ENCODE results near the gene TCEA3.

Gene TCEA3

DNA sequence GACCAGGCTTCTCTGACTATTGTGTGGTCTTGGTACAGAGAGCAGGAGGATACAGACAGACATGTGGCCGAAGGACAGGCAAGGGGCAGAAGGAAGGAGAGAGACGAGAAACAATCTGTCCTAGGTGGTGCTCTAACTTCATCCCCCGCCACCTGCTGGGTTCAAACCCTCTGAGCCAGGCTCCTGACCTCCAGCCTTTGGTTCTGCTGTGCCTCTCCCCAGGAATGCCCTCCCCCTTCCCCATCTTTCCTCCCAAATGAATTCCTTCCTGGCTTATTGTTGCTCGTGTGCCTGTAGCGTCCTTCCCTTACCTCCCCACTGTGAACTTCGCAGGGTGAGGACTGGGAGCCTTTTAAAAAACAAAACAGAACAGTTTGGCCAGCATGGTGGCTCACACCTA lies 5.4 kb downstream of the TCEA3 start:
- DNase-seq, result no peak

DNA sequence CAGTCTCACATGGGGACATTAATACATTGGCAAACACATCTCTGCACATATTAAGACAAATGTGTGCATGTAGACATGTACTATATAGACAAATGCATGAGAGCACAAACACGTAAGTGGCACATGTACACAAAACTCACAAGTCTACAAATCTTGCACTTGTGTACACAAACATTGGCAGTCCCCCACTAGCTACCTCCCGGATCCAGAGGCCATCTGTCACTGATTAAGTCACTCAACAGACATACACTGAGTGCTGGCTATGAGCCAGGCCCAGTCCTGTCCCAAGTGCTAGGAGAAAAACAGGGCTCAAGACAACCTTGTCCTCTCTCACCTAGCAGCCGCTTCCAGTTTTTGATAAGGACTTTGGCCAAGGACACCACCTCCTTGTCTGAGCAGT lies 7.0 kb downstream of the TCEA3 start:
- no peak for DNase-seq

DNA sequence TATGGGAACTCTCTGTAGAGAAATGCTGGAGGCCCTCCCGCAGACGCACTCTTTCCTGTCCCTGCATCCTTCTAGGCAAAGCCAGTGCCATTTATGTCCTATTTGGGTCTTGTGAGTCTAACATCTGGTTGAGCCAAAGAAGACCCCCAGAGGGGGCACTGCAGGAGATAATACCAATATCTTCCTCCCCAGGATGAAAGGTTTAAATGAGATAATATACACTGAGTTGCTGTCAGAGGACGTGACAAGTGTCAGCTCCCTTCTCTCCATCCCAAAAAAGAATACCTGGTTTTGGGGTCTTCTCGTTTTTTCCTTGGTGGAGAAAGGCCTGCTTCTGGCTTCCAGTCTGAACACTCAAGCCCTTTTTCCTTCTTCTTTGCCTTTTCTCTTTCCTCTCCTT lies 7.6 kb downstream of the TCEA3 start:
- no peak for DNase-seq

DNA sequence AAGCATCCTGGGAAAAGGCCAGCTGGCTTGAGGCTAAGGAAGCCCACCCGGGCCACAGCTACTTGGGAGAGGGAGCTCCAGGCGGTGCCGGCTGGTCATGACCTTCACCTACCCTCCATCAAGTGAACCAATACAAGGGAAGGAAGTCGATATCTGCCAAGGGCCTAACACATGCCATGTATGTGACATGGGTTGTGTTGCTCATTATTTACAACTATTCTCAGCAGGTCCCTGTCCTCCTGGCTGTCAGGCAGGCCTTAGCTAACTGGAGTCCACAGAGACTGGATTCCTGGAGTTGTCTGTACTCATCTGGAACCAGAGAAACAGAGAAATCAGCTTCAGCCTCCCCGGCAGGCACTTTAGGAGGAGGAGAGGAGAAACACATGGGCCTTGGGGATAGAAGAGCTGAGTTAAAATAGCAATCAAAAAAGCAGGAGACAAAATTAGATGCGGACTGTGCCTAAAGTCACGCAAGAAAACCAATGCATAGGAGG lies 15.7 kb downstream of the TCEA3 start:
- DNase-seq, result no peak

DNA sequence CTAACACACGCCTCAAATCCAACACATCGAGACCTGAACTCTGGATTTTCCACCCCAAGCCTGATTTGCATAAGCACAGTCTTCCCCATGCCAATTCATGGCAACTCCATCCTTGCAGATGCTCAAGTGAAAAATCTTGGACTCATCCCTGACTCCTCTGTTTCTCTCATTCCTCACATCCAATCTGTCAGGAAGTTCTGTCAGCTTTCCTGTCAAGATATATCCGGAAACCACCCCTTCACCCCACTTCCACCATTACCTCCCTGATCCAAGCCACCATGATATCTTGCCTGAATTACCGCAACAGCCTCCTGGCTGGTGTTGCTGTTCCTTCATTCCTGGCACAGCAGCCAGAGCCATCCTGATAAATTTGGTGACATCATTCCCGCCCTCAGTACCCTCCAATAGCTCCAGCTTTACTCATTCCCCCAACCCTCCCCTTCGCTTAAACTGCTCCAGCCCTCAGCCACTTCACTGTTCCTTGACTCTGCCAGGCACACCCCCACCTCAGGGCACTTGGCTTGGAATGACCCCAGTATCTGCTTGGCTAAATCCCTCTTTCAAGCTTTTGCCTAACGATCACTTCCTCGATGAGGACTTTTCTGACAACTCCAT lies 17.4 kb downstream of the TCEA3 start:
- DNase-seq, result no peak

DNA sequence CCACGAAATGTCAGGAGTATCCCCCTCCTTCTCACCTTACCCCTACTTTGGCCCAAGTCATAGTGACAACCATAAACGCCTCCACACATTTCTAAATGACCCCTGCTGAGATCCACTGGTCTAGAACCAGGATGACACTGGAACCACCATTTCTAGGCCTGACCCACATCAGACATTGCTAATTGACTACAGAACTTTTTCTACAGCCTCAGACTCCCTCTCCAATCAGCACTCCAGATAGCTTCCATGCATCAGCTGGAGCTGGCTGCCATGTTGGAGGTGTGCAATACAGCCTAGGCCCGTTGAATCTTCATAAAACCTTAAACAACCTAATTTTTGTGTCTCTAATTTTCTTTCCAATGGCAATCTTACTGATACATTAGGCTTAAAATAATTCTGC lies 18.6 kb downstream of the TCEA3 start:
- no peak for DNase-seq

DNA sequence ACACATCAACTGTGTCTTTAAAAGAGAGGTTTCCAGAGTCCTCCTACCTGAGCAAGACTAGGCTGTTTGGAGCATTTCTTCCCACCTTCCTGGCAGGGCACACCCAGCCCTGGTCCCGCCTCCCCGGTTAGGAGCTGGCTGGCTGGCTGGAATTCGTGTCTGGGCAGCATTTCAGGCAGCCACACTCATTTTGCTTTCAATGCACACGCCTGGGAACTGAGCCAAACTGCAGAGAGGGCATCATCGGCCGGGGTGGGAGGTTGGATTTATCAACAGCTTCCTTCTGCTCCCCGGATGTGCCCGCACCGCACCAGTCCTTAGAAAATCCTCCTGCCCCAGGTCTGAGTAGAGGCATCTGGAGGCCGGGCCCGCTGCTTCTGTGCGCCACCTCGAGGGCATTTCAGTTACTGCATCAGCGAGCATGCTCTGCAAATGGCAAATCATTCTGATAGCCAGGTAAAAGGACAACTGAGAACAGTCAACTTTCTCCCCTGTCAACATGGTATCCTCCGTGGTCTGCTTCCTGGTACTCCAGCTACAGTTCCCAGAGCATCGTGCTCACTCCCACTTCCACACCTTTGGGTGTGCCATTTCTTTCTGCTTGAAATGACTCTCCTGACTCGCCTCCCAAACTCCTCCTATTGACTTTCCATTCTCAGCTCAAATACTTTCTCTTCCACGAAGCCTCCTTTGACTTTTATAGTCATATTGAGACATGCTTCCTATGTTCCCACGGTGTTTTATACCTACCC lies 20.6 kb downstream of the TCEA3 start:
- peak; percentile 98 for DNase-seq

DNA sequence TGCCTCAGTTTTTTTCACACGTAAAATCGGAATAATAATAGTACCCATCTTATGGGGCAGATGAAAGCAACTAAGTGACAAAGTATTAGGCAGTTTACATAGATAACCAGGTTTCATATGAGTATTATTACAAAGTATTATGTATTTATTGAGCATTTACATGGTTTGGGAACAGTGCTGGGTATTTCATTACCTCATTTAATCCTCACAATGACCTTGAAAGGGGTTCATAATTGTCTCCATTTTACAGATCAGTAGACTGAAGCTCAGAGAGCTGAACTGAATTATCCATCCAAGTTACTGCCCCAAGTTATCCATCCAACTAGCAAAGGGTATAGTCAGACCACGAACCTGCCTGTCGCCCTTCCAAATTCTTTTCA lies 21.2 kb downstream of the TCEA3 start:
- DNase-seq, result no peak

DNA sequence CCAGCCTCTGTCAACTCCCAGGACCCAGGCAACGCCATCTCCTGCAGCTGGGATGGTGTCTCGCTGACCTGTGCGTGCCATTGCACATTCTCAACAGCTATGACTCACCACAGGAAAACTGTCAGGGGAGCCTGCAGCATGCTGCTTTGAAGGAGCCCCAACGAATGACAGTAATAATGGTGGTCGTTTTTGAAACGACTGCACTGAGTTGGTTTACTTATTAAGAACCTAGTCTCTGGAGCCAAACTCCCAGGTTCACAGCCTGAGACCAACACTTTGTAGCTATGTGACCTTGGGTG lies 21.6 kb downstream of the TCEA3 start:
- no peak for DNase-seq

DNA sequence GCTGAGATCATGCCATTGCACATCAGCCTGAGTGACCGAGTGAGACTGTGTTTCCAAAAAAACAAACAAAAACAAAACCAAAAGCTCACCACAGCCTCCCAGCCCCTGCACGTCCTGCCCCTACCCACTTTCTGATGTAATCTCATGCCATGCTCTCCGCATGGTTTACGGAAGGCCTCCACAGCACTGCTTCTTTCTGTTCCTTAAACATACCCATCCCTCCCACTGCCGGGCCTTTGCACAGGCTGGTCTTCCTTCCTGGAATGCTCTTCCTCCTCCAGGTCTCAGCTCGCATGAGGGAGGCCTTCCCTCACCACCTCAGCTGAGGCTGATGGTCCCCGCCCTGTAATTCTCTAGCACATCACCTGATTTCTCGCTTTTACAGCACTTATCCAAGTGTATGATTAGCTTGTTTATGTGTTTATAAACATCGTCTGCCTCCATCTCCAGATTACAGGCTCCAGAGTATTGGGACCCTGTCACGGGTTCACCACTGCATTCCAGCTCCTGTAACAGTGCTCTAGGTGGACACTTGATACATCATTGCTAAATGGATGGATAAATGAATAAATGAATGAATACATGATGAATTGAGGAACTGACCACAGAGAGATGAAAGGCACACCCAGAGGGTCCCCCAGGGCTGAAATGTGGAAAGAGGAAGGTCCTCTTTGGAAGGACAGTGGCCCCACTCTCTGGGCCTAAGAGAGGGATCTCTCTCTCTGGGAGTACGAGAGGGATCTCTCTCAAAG lies 22.1 kb downstream of the TCEA3 start:
- no peak for DNase-seq

DNA sequence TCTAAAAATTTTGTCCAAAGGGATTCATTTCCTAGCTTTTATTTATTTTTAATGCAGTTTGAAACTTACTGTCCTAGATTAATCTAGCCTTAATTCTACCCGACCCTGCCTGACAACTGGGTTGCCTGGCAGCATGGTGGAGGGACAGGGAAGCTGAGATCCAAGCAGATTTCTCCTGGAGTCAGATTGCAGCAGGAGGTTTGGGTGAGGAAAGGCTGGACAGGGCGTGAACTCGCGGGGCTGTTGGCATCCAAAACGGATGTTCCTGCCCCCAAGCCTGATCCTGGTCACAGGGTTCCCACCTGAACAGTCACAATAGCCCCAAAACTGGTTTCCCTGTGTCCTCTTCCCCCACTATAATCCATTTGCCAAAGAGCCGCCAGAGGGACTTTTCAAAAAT lies 23.2 kb downstream of the TCEA3 start:
- DNase-seq, result no peak

DNA sequence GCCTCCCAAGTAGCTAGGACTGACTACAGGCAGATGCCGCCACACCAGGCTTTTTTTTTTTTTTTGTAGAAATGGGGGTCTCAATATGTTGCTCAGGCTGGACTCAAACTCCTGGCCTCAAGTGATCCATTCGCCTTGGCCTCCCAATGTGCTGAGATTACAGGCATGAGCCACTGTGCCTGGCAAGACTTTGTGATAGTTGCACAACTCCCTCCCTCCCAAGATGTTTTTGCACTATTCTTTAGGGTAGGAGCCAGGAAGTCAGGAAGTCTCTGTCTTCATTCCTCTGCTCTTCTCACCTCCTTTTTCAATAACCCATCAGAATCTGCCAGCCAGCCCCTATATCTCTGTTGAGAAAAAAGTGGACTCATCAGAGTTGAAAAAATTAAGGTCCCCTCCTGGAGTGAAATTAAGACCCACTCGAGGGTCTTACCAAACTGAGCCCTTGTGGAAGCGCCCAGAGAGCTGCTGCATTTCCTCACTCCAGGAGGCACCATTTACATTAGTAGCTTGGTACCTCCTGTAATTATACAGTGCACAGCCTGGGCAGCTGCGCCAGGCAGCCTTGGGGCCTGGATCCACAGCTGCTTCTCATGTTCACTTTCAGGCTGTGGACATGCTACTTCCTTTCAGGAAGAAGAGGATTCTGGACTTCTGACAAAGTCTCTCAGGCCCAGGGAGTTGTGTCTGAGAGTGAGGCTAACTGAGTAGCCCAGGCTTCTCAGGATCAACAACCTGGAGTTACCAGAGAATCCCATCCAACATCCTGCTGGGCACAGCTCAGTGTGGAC lies 24.0 kb downstream of the TCEA3 start:
- no peak for DNase-seq

DNA sequence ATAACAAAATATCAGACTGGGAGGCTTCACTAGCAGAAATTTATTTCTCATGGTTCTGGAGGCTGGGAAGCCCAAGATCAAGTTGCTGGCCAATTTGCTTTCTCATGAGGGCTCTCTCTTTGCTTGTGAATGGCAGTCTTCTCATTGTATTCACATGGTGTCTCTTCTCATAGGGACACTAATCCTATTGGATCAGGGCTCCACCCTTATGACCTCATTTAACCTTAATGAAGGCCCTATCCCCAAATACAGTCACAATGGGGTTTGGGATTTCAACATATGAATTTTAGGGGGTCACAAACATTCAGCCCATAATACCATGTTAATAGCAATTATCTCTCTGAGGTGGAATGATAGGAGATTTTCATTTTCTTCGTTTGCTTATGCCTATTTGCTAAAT lies 25.3 kb downstream of the TCEA3 start:
- DNase-seq, result no peak

DNA sequence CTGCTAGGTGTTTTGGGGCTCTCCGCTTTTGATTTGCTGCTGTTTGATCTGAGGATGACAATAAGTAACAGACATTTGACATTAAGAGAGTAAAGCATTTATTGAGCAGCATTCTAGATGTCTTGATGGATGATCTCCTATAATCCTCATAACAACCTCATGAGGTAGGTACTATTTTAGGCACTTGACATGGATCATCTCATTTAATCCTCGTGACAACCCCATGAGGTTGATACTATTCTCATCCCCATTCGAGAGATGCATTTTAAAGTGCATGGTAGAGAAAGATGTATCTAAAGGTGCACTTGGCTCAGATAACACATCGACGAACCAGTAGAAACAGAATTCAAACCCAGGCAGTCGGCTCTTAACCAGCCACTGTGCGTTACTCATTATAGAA lies 26.6 kb downstream of the TCEA3 start:
- no peak for DNase-seq

DNA sequence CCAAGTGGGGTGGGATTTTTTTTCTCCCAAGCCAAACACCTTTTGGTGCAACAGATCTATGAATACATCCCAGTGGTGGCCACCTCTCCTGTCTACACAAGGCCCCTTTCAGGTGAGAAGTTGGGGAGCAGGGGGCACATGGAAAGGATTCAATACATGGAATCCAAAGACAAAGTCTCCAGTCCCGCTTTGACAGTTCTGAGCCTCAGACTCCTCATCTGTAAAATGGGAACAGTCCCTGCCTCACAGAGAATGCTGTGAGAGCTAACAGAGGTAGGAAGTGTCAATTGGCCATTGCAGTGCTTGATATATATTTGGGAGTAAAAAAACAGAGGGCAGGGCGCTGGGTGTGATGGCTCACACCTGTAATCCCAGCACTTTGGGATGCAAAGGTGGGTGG lies 28.2 kb downstream of the TCEA3 start:
- no peak for DNase-seq

DNA sequence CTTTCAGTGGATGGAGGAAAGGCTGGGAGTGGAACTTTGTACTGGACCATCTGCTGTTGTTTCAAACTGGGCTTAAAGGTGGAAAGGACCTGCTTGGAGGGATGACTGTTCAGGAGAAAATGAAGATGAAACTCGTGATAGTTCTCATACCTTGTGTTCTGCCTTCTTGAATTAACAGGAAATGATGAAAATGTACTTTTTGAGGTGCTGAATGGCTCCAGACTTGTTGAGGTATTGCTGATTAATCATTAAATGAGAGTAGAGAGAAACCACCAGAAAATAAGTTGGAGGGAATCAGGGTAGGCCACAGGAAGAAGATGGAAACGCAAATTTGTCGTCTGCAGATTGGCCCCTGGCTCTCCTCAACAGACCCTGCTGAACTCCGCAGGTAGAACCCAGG lies 28.7 kb downstream of the TCEA3 start:
- DNase-seq, result no peak

DNA sequence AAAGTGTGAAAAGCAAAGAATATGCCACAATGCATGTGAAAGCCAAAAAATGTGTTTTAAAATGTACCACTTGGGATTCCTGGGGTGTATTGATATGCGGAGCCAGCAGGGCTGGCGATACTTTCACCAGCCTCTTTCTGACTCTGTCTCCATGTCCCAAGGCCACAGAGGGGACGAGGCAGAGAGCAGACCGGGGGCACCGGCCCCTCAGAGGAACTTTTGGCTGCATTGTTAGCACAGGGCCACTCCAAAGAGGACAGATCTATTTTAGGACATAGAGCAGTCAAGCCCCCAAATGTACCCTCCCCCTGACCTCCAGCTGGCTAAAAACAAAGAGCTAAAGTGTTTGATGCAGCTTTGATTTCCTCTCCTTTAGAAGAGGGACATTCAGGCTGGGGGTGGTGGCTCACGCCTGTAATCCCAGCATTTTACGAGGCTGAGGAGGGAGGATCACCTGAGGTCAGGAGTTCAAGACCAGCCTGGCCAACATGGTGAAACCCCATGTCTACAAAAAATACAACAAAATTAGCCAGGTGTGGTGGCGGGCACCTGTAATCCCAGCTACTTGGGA lies 29.3 kb downstream of the TCEA3 start:
- no peak for DNase-seq

DNA sequence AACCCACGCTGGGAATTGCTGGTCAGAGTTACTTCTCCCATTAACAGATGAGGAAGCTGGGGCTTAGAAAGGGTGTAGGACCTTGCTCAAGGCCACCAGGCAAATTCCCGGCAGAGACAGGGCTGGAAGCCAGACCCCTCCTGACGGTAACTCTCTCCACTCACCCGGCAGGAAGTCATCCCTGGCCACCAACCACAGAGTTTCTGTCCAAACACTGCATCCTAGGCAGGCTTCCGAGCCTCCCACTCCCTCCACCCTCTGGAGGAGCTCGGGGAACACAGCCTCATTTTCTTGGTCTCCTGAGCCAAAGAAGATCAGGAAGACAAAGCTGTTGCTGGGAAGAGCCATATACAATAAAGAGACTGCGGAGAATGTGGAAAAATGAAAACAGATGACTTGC lies 29.9 kb downstream of the TCEA3 start:
- DNase-seq, result no peak

DNA sequence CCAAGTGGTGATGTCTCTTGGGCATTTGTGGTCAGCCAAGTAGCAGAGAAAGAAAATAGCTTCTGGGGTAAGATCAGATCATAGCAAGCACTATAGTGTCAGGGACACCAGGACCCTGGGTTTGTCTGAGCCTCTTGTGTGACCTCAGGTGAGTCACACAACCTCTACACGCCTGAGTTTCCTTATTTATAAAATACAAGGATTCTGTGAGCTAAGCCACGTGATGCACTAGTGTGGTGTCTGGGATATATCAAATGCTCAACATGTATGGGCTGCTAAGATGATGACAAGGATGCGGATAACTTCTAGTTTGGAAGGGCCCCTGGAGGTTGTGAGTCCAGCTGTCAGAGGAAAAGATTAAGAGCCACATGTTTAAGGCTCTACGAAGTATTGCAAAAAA lies 30.4 kb downstream of the TCEA3 start:
- DNase-seq, result no peak

DNA sequence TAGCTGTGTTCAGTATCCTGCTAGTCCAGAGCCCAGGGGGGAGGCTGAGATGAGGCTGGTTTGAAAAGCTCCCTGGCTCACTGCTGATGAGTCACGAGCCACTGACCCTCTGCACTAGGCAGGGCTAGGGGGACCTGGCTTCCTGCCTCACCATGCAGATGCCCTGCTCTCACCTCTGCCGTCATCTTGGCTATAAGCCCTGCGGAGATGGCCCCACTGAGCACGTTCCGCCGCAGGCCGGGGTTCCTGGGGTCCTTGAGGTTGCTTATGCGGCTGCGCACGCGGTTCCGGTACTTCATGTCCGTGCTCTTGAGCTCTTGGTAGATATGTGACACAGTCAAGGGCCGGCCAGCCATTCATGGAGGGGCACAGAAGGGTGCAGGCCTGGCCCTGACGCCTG lies 30.8 kb downstream of the TCEA3 start:
- no peak for DNase-seq

DNA sequence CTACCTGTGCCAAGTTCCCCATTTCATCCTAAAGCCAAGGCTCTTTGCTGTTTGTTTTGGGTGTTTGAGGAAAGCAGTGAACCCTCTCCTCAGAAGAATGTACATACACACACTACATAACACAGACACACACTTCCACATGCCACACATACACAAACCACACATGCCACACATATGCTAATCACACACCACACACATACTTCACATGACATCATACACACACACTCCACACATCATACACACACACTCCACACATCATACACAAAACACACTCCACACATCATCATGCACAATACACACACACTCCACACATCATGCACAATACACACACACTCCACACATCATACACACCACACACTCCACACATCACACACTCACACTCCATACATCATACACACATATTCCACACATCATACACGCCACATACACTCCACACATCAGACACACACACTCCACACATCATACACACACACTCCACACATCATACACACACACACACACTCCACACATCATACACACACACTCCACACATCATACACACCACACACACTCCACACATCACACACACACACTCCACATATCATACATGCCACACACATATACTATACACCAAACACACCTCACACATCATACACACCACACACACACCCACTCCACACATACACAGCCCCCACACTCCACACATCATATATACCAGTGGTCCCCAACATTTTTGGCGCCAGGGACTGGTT lies 32.3 kb downstream of the TCEA3 start:
- no peak for DNase-seq

DNA sequence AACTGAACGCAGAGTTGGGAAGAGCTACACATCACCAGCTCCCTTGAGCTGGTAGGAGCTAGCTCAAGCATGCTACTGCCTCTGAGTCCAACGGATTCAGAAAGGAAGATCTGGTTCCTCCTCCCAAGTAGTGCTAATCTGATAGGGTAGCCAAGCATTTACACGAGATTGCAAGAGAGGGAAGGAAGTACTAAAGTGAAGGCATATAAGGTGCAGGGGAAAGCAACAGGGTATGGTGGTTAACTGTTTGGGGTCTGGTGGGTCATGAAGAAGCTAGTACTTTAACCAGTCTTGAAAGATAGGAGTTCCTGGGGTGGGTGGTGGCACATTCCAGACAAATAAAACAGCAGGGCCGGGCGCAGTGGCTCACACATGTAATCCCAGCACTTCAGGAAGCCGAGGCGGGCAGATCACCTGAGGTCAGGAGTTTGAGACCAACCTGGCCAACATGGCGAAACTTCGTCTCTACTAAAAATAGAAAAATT lies 34.7 kb downstream of the TCEA3 start:
- DNase-seq, result no peak
